Vagina (tissue), 2 donors: Measurements from ENCODE around the gene GRN.

Experiments
- CTCF ChIP-seq, 3 experiments: fragments of 450-650 bp in 2 of 3; fragments of 200-600 bp in 1 of 3; sonication (generic) in 1 of 3; IDR thresholded peaks; one replicate each; pipeline ENCODE4 v1.5.1; 2017 to 2019; ENCODE audit warnings: antibody characterized with exemption in 3 of 3, mild to moderate bottlenecking in 2 of 3, moderate library complexity in 2 of 3
- POLR2A ChIP-seq, 2 donors: fragments of 450-650 bp; IDR thresholded peaks; one replicate each; pipeline ENCODE4 v1.6.1; 2017; ENCODE audit warnings: antibody characterized with exemption in 2 of 2, mild to moderate bottlenecking in 2 of 2, moderate library complexity in 2 of 2

GRCh38 chr17:44385287-44386181, 40.4 kb downstream of the GRN start:
- no peak for TF ChIP-seq CTCF (IDR thresholded peaks at IDR 0.05)
- TF ChIP-seq POLR2A (IDR thresholded peaks at IDR 0.05): peak in 1 of 2 donors; percentile 47
